ENCODE measurements around the gene DMD.

DMD gene

GRCh38 chrX:31845003-31845402 is 1366.3 kb downstream of the DMD start:
- H3K4me3 ChIP-seq (ENCODE audit: low read length), result no peak overlapping the region
- no peak for TF ChIP-seq CTCF (IDR thresholded peaks at IDR 0.05; ENCODE audit: insufficient read depth, low read depth, low read length, missing control alignments)
- peak; percentile 0 for DNase-seq (ENCODE audit: low read depth)

GRCh38 chrX:31838617-31839016 is 1372.7 kb downstream of the DMD start:
- no peak for DNase-seq (ENCODE audit: low read depth)
- no peak overlapping the region for H3K4me3 ChIP-seq (ENCODE audit: low read length)
- TF ChIP-seq CTCF (IDR thresholded peaks at IDR 0.05; ENCODE audit: insufficient read depth, low read depth, low read length, missing control alignments), result no peak

- DNase-seq (ENCODE audit: low read depth), result no peak
- TF ChIP-seq CTCF (IDR thresholded peaks at IDR 0.05; ENCODE audit: insufficient read depth, low read depth, low read length, missing control alignments), result no peak
- H3K4me3 ChIP-seq (ENCODE audit: low read length), result no peak overlapping the region
Observed at GRCh38 chrX:31837445-31838049, 1373.8 kb downstream of the DMD start.

GRCh38 chrX:31836479-31836878 is 1374.9 kb downstream of the DMD start:
- no peak for DNase-seq (ENCODE audit: low read depth)
- no peak overlapping the region for H3K4me3 ChIP-seq (ENCODE audit: low read length)
- TF ChIP-seq CTCF (IDR thresholded peaks at IDR 0.05; ENCODE audit: insufficient read depth, low read depth, low read length, missing control alignments), result no peak

- H3K4me3 ChIP-seq (ENCODE audit: low read length), result no peak overlapping the region
- peak; percentile 52 for DNase-seq (ENCODE audit: low read depth)
- TF ChIP-seq CTCF (IDR thresholded peaks at IDR 0.05; ENCODE audit: insufficient read depth, low read depth, low read length, missing control alignments), result no peak
Observed at GRCh38 chrX:31832263-31832662, 1379.1 kb downstream of the DMD start.

GRCh38 chrX:31820430-31821210 is 1390.7 kb downstream of the DMD start:
- DNase-seq (ENCODE audit: low read depth), result no peak
- no peak for TF ChIP-seq CTCF (IDR thresholded peaks at IDR 0.05; ENCODE audit: insufficient read depth, low read depth, low read length, missing control alignments)
- H3K4me3 ChIP-seq (ENCODE audit: low read length), result no peak overlapping the region
